Esophagus muscularis mucosa (tissue), 4 donors: ENCODE measurements around the gene BSN. TPM values are rescaled to one million over a fixed set of nuclear protein-coding genes. Genes with fewer than 3 reads are reported as not detected.

Experiments
- DNase-seq: peaks from one replicate; pipeline ENCODE4 v3.0.0-alpha.2; 2017; ENCODE audit errors: extremely low spot score
- H3K27ac ChIP-seq, 4 donors: fragments of 200-600 bp; sonication (generic); replicated peaks in 1 of 4; 1 replicate in 3 of 4; 2 replicates in 1 of 4; pipeline ENCODE4 v1.5.1; 2016 to 2019; ENCODE audit warnings: mild to moderate bottlenecking in 1 of 4
- H3K27me3 ChIP-seq, 4 donors: fragments of 200-600 bp; sonication (generic); one replicate each; pipeline versions ENCODE4 v1.5.1 to v1.6.0; 2016 to 2019
- H3K36me3 ChIP-seq, 4 donors: fragments of 200-600 bp; sonication (generic); one replicate each; pipeline ENCODE4 v1.5.1; 2016 to 2019
- H3K4me1 ChIP-seq, 4 donors: fragments of 200-600 bp; sonication (generic); one replicate each; pipeline ENCODE4 v1.5.1; 2016 to 2019
- H3K4me3 ChIP-seq, 4 donors: fragments of 200-600 bp; sonication (generic); 1 replicate in 2 of 4; 2 replicates in 2 of 4; pipeline ENCODE4 v1.5.1; 2016 to 2019; ENCODE audit warnings: mild to moderate bottlenecking in 4 of 4, moderate library complexity in 1 of 4
- H3K9me3 ChIP-seq, 4 donors: fragments of 200-600 bp; sonication (generic); 1 replicate in 3 of 4; 2 replicates in 1 of 4; pipeline ENCODE4 v1.5.1; 2016 to 2019
- EP300 ChIP-seq: sonication (generic); formaldehyde crosslinking; IDR thresholded peaks from one replicate; pipeline ENCODE4 v1.6.1; 2017; ENCODE audit warnings: antibody characterized with exemption
- POLR2A ChIP-seq: fragments of 450-650 bp; IDR thresholded peaks from one replicate; pipeline ENCODE4 v1.6.1; 2017; ENCODE audit warnings: antibody characterized with exemption, moderate library complexity, mild to moderate bottlenecking, low read depth
- POLR2AphosphoS5 ChIP-seq, 2 donors: sonication (generic); formaldehyde crosslinking; IDR thresholded peaks; one replicate each; pipeline ENCODE4 v1.6.1; 2017; ENCODE audit warnings: antibody characterized with exemption in 2 of 2
- WGBS: methylation state at CpG from one replicate; pipeline ENCODE4 v1.1.5; 2018; 5-methylcytosine and 5-hydroxymethylcytosine counted together
- intact Hi-C: fragments of 100-400 bp; cut with DNase I; formaldehyde crosslinking; loops from one replicate; pipeline ENCODE4 v1.15.1; 2023
- total RNA-seq, 4 donors: library from RNA; depleted of rRNA; stranded (reverse); fragments of >200 nt; gene quantifications; one replicate each; pipeline versions ENCODE4 v1.1.0 to v1.2.1, GENCODE V29; 2016
- TF ChIP-seq, protein P1 (sequence below), 3 experiments: fragments of 200-600 bp in 2 of 3; fragments of 450-650 bp in 1 of 3; sonication (generic) in 2 of 3; IDR thresholded peaks; one replicate each; pipeline ENCODE4 v1.5.1; 2017 to 2019; ENCODE audit warnings: antibody characterized with exemption in 3 of 3, mild to moderate bottlenecking in 2 of 3, moderate library complexity in 1 of 3

BSN gene
- total RNA-seq, 4 donors from 2014 or later = 0.42 to 1.7 (median 0.78) TPM

GRCh38 chr3:49607105-49607591 lies 52.9 kb downstream of the BSN start:
- no peak for TF ChIP-seq POLR2AphosphoS5 (IDR thresholded peaks at IDR 0.05)
- TF ChIP-seq, protein P1, sequence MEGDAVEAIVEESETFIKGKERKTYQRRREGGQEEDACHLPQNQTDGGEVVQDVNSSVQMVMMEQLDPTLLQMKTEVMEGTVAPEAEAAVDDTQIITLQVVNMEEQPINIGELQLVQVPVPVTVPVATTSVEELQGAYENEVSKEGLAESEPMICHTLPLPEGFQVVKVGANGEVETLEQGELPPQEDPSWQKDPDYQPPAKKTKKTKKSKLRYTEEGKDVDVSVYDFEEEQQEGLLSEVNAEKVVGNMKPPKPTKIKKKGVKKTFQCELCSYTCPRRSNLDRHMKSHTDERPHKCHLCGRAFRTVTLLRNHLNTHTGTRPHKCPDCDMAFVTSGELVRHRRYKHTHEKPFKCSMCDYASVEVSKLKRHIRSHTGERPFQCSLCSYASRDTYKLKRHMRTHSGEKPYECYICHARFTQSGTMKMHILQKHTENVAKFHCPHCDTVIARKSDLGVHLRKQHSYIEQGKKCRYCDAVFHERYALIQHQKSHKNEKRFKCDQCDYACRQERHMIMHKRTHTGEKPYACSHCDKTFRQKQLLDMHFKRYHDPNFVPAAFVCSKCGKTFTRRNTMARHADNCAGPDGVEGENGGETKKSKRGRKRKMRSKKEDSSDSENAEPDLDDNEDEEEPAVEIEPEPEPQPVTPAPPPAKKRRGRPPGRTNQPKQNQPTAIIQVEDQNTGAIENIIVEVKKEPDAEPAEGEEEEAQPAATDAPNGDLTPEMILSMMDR (IDR thresholded peaks at IDR 0.05) = no peak
- no peak for TF ChIP-seq EP300
- TF ChIP-seq POLR2A = no peak
- 62% methylated on average over 3 of the region's 3 CpGs for WGBS
- no peak overlapping the region for H3K4me3 ChIP-seq
- H3K36me3 ChIP-seq = no peaks in the 10 kb centered on the region
- peaks cover 0 to 7% (median 2%) of the 10 kb centered on the region in 4 donors for H3K4me1 ChIP-seq
- H3K9me3 ChIP-seq = peaks cover 0 to under 1% (median 0%) of the 10 kb centered on the region in 4 donors
- no peak overlapping the region for H3K27ac ChIP-seq
- H3K27me3 ChIP-seq = no peaks in the 10 kb centered on the region
- intact Hi-C loops = no loop called here
- DNase-seq = no peak

DNA sequence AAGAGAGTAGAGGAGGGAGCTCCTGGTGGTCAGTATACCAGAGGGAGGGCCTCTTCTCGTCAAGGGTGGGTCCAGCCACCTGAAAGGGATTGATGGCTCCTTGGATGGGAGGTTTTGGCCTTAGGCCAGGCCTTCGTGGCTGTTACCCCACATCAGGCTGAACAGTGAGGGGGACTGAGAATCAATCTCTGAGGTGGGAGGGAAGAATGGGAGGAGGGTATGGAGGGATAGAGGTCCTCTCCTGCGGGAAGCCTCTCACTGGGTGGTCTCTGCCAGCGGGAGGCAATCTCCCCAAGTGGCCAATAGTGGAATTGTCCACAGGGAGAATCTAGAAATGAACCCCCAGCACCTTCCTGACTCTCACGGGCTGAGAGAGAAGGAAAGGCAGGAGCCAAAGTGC lies 53.5 kb downstream of the BSN start:
- Histone ChIP-seq H3K9me3 (peaks cover 0 to 7% (median 0%) of the 10 kb centered on the region in 4 donors), H3K4me1 (peaks cover 0 to 7% (median 2%) of the 10 kb centered on the region in 4 donors), H3K4me3 (no peak overlapping the region), H3K36me3 (no peaks in the 10 kb centered on the region), H3K27me3 (no peaks in the 10 kb centered on the region), H3K27ac (no peak overlapping the region)
- 16% methylated on average over 5 of the region's 5 CpGs for WGBS
- intact Hi-C loops = no loop called here
- TF ChIP-seq, protein P1 (IDR thresholded peaks at IDR 0.05) = peak in 1 of 3 experiments; percentile 23
- no peak for TF ChIP-seq POLR2A
- DNase-seq = no peak

DNA sequence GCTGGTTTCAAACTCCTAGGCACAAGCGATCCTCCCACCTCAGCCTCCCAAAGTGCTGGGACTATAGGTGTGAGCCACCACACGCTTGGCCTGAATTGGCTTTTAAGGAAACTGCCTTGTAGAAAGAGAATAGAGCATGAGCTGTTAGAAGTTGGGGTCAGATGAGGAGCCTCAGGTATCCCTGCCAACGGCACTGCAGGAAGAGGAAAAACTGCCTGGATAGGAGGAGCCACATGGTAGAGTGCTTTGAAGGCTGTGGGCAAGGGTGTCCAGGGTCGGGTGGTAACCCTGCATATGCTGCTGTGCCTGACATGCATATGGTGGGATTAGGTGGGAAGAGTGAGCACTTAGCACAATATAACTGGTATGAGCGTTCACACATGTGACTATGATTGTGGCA lies 55.0 kb downstream of the BSN start:
- 98% methylated on average over 4 of the region's 5 CpGs for WGBS
- no peak for DNase-seq
- H3K27ac ChIP-seq = no peak overlapping the region
- H3K27me3 ChIP-seq = no peaks in the 10 kb centered on the region
- H3K36me3 ChIP-seq = no peaks in the 10 kb centered on the region
- peaks cover 0 to 7% (median 2%) of the 10 kb centered on the region in 4 donors for H3K4me1 ChIP-seq
- intact Hi-C loops = no loop called here
- H3K9me3 ChIP-seq = peaks cover 0 to 8% (median 0%) of the 10 kb centered on the region in 4 donors
- no peak overlapping the region for H3K4me3 ChIP-seq
- TF ChIP-seq EP300 = no peak
- TF ChIP-seq, protein P1 (IDR thresholded peaks at IDR 0.05) = no peak
- TF ChIP-seq POLR2A = no peak
- no peak for TF ChIP-seq POLR2AphosphoS5 (IDR thresholded peaks at IDR 0.05)

- intact Hi-C loops = no loop called here
- peaks cover 0 to 7% (median 2%) of the 10 kb centered on the region in 4 donors for H3K4me1 ChIP-seq
- TF ChIP-seq EP300 (no peak), POLR2AphosphoS5 (IDR thresholded peaks at IDR 0.05) (no peak), POLR2A (no peak)
- TF ChIP-seq, protein P1 (IDR thresholded peaks at IDR 0.05) = no peak
- no peaks in the 10 kb centered on the region for H3K36me3 ChIP-seq
- H3K4me3 ChIP-seq = no peak overlapping the region
- WGBS = 65% methylated on average over 6 of the region's 6 CpGs
- no peak overlapping the region for H3K27ac ChIP-seq
- no peak for DNase-seq
- peaks cover 0 to 8% (median 0%) of the 10 kb centered on the region in 4 donors for H3K9me3 ChIP-seq
- no peaks in the 10 kb centered on the region for H3K27me3 ChIP-seq
Observed at GRCh38 chr3:49609815-49610214, 55.5 kb downstream of the BSN start.
